Ectodermal cell (in vitro differentiated cells): ENCODE results near the gene SNX24.
"Not testable (repeated sequence)": the region's sequence is repeated elsewhere in the genome, so short reads cannot be mapped to it uniquely, and the experiment has no call there.

Experiments used
- H3K27ac ChIP-seq: 2 replicates; pipeline ENCODE4 v1.7.0; 2013; ENCODE audit warnings: mild to moderate bottlenecking, low read depth, low read length; ENCODE audit not compliant: insufficient read depth, poor library complexity, severe bottlenecking
- H3K27me3 ChIP-seq: 2 replicates; pipeline ENCODE4 v1.7.0; 2013; ENCODE audit warnings: mild to moderate bottlenecking, low read length; ENCODE audit not compliant: insufficient read depth, control insufficient read depth, poor library complexity, severe bottlenecking
- H3K36me3 ChIP-seq: one replicate; pipeline ENCODE4 v1.7.0; 2013; ENCODE audit warnings: low read length; ENCODE audit not compliant: control insufficient read depth, insufficient read depth
- H3K4me1 ChIP-seq: one replicate; pipeline ENCODE4 v1.7.0; 2013; ENCODE audit warnings: low read length; ENCODE audit not compliant: control insufficient read depth, insufficient read depth
- H3K4me3 ChIP-seq: 2 replicates; pipeline ENCODE4 v1.7.0; 2013; ENCODE audit warnings: low read depth, low read length, control low read depth; ENCODE audit not compliant: insufficient read depth
- H3K9me3 ChIP-seq: 2 replicates; pipeline ENCODE4 v1.7.0; 2013; ENCODE audit warnings: mild to moderate bottlenecking, low read length, moderate library complexity; ENCODE audit not compliant: control insufficient read depth
- WGBS, 2 experiments: methylation state at CpG; one replicate each; pipeline ENCODE4 v1.1.7; 2013; ENCODE audit warnings: missing lambda C conversion rate in 2 of 2; 5-methylcytosine and 5-hydroxymethylcytosine counted together

The SNX24 gene

GRCh38 chr5:122844136-122844909 lies 1.1 kb upstream of the SNX24 start:
- WGBS, 2 experiments = 77 to 81% methylated on average over 22 of the region's 22 CpGs
- no peaks in the 10 kb centered on the region for H3K36me3 ChIP-seq
- H3K4me3 ChIP-seq = peak overlapping the region; percentile 60
- H3K4me1 ChIP-seq = no peaks in the 10 kb centered on the region
- peaks cover 23% of the 10 kb centered on the region for H3K27me3 ChIP-seq
- no peak overlapping the region for H3K27ac ChIP-seq
- H3K9me3 ChIP-seq = no peaks in the 10 kb centered on the region

- Histone ChIP-seq H3K4me3 (peak overlapping the region; percentile 60), H3K27ac (no peak overlapping the region), H3K36me3 (no peaks in the 10 kb centered on the region), H3K4me1 (no peaks in the 10 kb centered on the region), H3K9me3 (no peaks in the 10 kb centered on the region), H3K27me3 (peaks cover 23% of the 10 kb centered on the region)
- WGBS, 2 experiments = 16 to 19% methylated on average over 16 of the region's 16 CpGs
These were observed 544 bp upstream of the SNX24 start for GRCh38 chr5:122844910-122845228.

GRCh38 chr5:122846051-122846550 lies 688 bp downstream of the SNX24 start:
- Histone ChIP-seq H3K27me3 (peaks cover 23% of the 10 kb centered on the region), H3K9me3 (no peaks in the 10 kb centered on the region), H3K36me3 (no peaks in the 10 kb centered on the region), H3K4me3 (peak overlapping the region; percentile 60), H3K27ac (no peak overlapping the region), H3K4me1 (no peaks in the 10 kb centered on the region)
- WGBS, 2 experiments = 4 to 5% methylated on average over 6 of the region's 6 CpGs

- 100% methylated on average over 1 of the region's 2 CpGs for WGBS, 2 experiments
- peaks cover 23% of the 10 kb centered on the region for H3K27me3 ChIP-seq
- no peaks in the 10 kb centered on the region for H3K36me3 ChIP-seq
- no peaks in the 10 kb centered on the region for H3K4me1 ChIP-seq
- no peak overlapping the region for H3K4me3 ChIP-seq
- no peak overlapping the region for H3K27ac ChIP-seq
- no peaks in the 10 kb centered on the region for H3K9me3 ChIP-seq
These were observed 2.3 kb downstream of the SNX24 start for GRCh38 chr5:122847687-122848081.

- no peaks in the 10 kb centered on the region for H3K36me3 ChIP-seq
- WGBS, 2 experiments = 87% methylated on average over 1 of the region's 1 CpG
- H3K4me1 ChIP-seq = no peaks in the 10 kb centered on the region
- H3K4me3 ChIP-seq = no peak overlapping the region
- H3K27ac ChIP-seq = no peak overlapping the region
- no peaks in the 10 kb centered on the region for H3K9me3 ChIP-seq
- peaks cover 12% of the 10 kb centered on the region for H3K27me3 ChIP-seq
These were observed 4.4 kb downstream of the SNX24 start for GRCh38 chr5:122849771-122850170.

GRCh38 chr5:122857538-122857937 lies 12.1 kb downstream of the SNX24 start:
- not testable (repeated sequence) for H3K27ac ChIP-seq, H3K27me3 ChIP-seq, H3K36me3 ChIP-seq, H3K4me3 ChIP-seq, H3K9me3 ChIP-seq, H3K4me1 ChIP-seq
- 85 to 96% methylated on average over 5 to 8 of the region's 8 CpGs for WGBS, 2 experiments

GRCh38 chr5:122858451-122858850 lies 13.0 kb downstream of the SNX24 start:
- no peaks in the 10 kb centered on the region for H3K9me3 ChIP-seq
- no peaks in the 10 kb centered on the region for H3K27me3 ChIP-seq
- no peak overlapping the region for H3K4me3 ChIP-seq
- WGBS, 2 experiments = 96 to 100% methylated on average over 1 of the region's 1 CpG
- H3K4me1 ChIP-seq = no peaks in the 10 kb centered on the region
- no peak overlapping the region for H3K27ac ChIP-seq
- H3K36me3 ChIP-seq = no peaks in the 10 kb centered on the region

GRCh38 chr5:122863240-122863639 lies 17.8 kb downstream of the SNX24 start:
- Histone ChIP-seq H3K27me3 (no peaks in the 10 kb centered on the region), H3K36me3 (no peaks in the 10 kb centered on the region), H3K4me1 (no peaks in the 10 kb centered on the region), H3K9me3 (no peaks in the 10 kb centered on the region), H3K4me3 (no peak overlapping the region), H3K27ac (no peak overlapping the region)
- 83 to 84% methylated on average over 2 of the region's 2 CpGs for WGBS, 2 experiments

GRCh38 chr5:122863721-122864120 lies 18.3 kb downstream of the SNX24 start:
- Histone ChIP-seq H3K27me3 (no peaks in the 10 kb centered on the region), H3K27ac (no peak overlapping the region), H3K4me1 (no peaks in the 10 kb centered on the region), H3K4me3 (no peak overlapping the region), H3K36me3 (no peaks in the 10 kb centered on the region), H3K9me3 (no peaks in the 10 kb centered on the region)
- WGBS, 2 experiments = 91 to 94% methylated on average over 4 of the region's 4 CpGs

- Histone ChIP-seq H3K4me3 (no peak overlapping the region), H3K9me3 (no peaks in the 10 kb centered on the region), H3K36me3 (no peaks in the 10 kb centered on the region), H3K27me3 (no peaks in the 10 kb centered on the region), H3K4me1 (no peaks in the 10 kb centered on the region), H3K27ac (no peak overlapping the region)
- 90 to 91% methylated on average over 6 of the region's 6 CpGs for WGBS, 2 experiments
These were observed 19.0 kb downstream of the SNX24 start for GRCh38 chr5:122864400-122864799.
